IMR-90 (cell line): ENCODE data around the gene ACADS.

ENCODE experiments used
- BHLHE40 ChIP-seq: fragments of 150-350 bp; IDR thresholded peaks from 2 replicates; pipeline ENCODE4 v1.6.1; 2016; ENCODE audit warnings: mild to moderate bottlenecking, low read depth, low read length
- FOS ChIP-seq: fragments of 150-350 bp; IDR thresholded peaks from 2 replicates; pipeline ENCODE4 v1.6.1; 2016; ENCODE audit warnings: low read depth, low read length
- POLR2A ChIP-seq: IDR thresholded peaks from 2 replicates; pipeline ENCODE4 v1.6.1; 2012; ENCODE audit warnings: mild to moderate bottlenecking, low read depth, low read length
- RAD21 ChIP-seq: IDR thresholded peaks from 2 replicates; pipeline ENCODE4 v1.6.1; 2012; ENCODE audit warnings: low read length, improper control_type of control experiment
- TF ChIP-seq, protein P1 (sequence below): conservative IDR thresholded peaks from 2 replicates; pipeline ENCODE4 v1.5.1; 2012; ENCODE audit warnings: mild to moderate bottlenecking, low read depth, low read length, improper control_type of control experiment
- TF ChIP-seq, protein P2 (sequence below): fragments of 150-350 bp; IDR thresholded peaks from 2 replicates; pipeline ENCODE4 v1.6.1; 2016; ENCODE audit warnings: low read depth, mild to moderate bottlenecking, low read length, moderate library complexity, borderline replicate concordance

DNA sequence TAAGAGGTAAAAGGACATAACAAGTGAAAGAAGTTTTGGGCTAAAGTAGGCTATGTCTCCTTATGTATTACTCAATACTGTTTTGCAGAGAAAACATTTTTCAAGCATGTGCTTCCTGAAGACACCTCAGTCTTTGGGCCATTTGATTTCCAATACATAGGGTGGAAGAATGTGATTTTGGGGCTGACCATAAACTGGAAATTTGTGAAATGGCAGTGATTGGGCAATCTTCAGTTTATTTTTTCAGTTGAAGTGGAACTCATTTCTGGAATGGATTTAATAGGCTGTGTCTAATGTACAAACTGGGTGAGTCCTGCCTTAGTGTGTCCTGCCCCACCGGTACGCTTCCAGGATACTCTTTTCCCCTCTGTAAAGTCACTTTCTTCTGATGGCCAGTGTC, 2.8 kb upstream of the ACADS start:
- TF ChIP-seq, protein P1, sequence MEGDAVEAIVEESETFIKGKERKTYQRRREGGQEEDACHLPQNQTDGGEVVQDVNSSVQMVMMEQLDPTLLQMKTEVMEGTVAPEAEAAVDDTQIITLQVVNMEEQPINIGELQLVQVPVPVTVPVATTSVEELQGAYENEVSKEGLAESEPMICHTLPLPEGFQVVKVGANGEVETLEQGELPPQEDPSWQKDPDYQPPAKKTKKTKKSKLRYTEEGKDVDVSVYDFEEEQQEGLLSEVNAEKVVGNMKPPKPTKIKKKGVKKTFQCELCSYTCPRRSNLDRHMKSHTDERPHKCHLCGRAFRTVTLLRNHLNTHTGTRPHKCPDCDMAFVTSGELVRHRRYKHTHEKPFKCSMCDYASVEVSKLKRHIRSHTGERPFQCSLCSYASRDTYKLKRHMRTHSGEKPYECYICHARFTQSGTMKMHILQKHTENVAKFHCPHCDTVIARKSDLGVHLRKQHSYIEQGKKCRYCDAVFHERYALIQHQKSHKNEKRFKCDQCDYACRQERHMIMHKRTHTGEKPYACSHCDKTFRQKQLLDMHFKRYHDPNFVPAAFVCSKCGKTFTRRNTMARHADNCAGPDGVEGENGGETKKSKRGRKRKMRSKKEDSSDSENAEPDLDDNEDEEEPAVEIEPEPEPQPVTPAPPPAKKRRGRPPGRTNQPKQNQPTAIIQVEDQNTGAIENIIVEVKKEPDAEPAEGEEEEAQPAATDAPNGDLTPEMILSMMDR: no peak
- TF ChIP-seq POLR2A (no peak), RAD21 (no peak), BHLHE40 (no peak), FOS (no peak)
- TF ChIP-seq, protein P2, sequence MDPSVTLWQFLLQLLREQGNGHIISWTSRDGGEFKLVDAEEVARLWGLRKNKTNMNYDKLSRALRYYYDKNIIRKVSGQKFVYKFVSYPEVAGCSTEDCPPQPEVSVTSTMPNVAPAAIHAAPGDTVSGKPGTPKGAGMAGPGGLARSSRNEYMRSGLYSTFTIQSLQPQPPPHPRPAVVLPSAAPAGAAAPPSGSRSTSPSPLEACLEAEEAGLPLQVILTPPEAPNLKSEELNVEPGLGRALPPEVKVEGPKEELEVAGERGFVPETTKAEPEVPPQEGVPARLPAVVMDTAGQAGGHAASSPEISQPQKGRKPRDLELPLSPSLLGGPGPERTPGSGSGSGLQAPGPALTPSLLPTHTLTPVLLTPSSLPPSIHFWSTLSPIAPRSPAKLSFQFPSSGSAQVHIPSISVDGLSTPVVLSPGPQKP: no peak
